ENCODE measurements around the gene GALNT4.
A peak's percentile ranks its signal among the peaks of the same experiment; 100 is the strongest.

GALNT4 gene

DNA sequence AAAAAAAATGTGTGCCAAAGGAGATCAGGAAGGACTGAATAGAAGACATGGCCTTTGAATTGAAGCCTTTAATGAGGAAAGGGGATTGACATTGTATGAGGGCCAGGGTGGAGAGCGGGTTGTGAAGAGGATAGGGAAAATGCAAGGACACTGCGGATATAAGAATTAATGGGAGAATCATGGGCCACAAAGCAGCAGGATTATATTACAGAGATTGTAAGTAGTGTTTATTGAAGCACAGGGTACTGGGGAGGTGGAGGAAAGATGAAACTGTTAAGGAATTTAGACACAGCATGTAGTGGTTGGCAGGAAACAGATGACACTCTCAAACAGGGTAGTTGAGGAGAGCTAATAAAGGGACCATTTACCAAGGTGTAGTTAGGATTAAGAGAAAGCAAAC is 17.6 kb upstream of the GALNT4 start:
- H3K4me3 ChIP-seq (ENCODE audit: low read depth, low read length), result no peak overlapping the region
- TF ChIP-seq, protein P1, sequence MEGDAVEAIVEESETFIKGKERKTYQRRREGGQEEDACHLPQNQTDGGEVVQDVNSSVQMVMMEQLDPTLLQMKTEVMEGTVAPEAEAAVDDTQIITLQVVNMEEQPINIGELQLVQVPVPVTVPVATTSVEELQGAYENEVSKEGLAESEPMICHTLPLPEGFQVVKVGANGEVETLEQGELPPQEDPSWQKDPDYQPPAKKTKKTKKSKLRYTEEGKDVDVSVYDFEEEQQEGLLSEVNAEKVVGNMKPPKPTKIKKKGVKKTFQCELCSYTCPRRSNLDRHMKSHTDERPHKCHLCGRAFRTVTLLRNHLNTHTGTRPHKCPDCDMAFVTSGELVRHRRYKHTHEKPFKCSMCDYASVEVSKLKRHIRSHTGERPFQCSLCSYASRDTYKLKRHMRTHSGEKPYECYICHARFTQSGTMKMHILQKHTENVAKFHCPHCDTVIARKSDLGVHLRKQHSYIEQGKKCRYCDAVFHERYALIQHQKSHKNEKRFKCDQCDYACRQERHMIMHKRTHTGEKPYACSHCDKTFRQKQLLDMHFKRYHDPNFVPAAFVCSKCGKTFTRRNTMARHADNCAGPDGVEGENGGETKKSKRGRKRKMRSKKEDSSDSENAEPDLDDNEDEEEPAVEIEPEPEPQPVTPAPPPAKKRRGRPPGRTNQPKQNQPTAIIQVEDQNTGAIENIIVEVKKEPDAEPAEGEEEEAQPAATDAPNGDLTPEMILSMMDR (IDR thresholded peaks at IDR 0.05; ENCODE audit: low read depth, low read length, missing control alignments), result no peak
- in situ Hi-C loops (cut with HindIII; ENCODE audit: low pct_ligation_motif_present, low sequenced_read_pairs), result no loop called here
- H3K36me3 ChIP-seq (replicated peaks), result no peaks in the 10 kb centered on the region
- no peak for DNase-seq
- no peak overlapping the region for H3K27ac ChIP-seq
- no peaks in the 10 kb centered on the region for H3K27me3 ChIP-seq (replicated peaks)

DNA sequence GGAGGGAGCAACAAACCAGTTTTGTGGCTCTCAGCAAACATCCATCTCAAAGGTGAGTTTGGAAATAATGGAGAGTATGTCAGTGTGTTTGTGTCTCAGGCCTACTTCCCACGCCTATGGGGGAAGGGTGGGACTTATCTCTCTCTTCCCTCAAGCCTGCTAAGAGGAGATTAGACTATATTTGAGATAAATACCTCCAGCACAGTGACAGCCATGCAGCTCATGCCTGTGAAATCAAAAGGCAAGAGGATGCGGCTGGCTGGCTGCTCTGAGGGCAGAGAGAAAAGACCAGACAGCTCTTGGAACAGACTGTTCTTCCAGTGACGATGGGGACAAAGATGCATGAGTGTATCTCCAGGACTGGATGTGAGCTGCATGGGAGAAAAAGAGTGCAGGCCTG is 16.0 kb upstream of the GALNT4 start:
- no peak overlapping the region for H3K4me3 ChIP-seq (ENCODE audit: low read depth, low read length)
- no peaks in the 10 kb centered on the region for H3K27me3 ChIP-seq (replicated peaks)
- DNase-seq, result no peak
- no peak overlapping the region for H3K27ac ChIP-seq
- in situ Hi-C loops (cut with HindIII; ENCODE audit: low pct_ligation_motif_present, low sequenced_read_pairs), result no loop called here
- H3K36me3 ChIP-seq (replicated peaks), result no peaks in the 10 kb centered on the region
- TF ChIP-seq, protein P1 (IDR thresholded peaks at IDR 0.05; ENCODE audit: low read depth, low read length, missing control alignments), result no peak

DNA sequence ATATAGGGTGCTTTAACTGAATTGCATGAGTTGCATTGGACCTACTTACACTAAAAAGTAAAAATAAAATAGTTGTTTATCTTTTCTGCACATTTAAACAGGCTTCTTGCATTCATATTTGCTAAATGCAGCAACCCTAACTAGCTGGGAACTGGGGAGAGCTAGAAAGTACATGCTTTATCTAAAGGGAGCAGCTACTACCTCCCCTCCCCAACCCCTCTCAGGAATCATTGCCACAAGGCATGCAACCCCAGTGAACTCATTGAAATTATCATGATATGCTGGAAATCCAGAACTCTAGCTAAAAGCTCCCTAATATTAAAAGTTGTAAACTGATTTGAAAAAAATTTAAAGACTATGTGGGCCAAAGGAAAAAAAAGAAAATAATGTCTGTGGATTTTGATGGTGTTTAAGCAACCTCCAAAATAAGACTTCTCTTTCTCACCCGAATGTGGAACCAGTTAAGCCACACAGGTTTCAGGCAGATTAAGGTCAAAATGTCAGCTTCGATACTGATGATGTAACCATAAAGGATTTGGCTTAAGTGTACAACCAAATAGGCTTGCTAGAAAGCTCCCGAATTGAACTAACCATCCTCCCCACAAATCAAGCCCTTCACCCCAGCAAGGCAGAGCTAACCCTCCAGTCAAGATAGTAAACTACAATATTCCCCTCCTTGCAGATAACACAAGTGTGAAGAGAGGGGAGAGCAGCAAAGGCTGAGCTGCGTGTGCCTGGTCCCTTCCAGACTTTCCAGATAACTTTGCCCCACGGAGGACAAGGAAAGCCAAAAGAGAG is 15.0 kb upstream of the GALNT4 start:
- DNase-seq, result no peak
- in situ Hi-C loops (cut with HindIII; ENCODE audit: low pct_ligation_motif_present, low sequenced_read_pairs), result no loop called here
- Histone ChIP-seq H3K36me3 (replicated peaks) (no peaks in the 10 kb centered on the region), H3K27ac (no peak overlapping the region), H3K4me3 (ENCODE audit: low read depth, low read length) (no peak overlapping the region), H3K27me3 (replicated peaks) (no peaks in the 10 kb centered on the region)
- TF ChIP-seq, protein P1 (IDR thresholded peaks at IDR 0.05; ENCODE audit: low read depth, low read length, missing control alignments), result no peak

DNA sequence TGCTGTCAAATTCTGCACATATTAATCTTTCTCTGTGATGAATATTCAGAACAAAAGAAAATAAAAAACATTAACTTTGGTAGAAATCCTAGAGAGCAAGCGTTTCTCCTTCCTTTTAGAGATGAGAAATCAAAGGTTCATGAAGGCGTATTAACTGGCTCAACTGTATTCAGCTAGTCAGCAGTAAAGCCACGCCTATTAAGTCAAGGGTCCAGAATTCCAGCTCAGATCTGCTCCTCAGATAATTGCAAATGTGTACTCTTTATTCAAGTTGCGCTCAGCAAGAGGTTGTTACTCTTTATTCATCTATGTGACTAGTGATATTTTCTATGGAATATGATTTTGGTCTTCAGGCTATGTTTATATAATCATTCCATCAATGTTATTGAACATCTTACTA is 14.3 kb upstream of the GALNT4 start:
- H3K4me3 ChIP-seq (ENCODE audit: low read depth, low read length), result no peak overlapping the region
- no peaks in the 10 kb centered on the region for H3K36me3 ChIP-seq (replicated peaks)
- no peak for DNase-seq
- no peak overlapping the region for H3K27ac ChIP-seq
- in situ Hi-C loops (cut with HindIII; ENCODE audit: low pct_ligation_motif_present, low sequenced_read_pairs), result no loop called here
- TF ChIP-seq, protein P1 (IDR thresholded peaks at IDR 0.05; ENCODE audit: low read depth, low read length, missing control alignments), result no peak
- no peaks in the 10 kb centered on the region for H3K27me3 ChIP-seq (replicated peaks)

DNA sequence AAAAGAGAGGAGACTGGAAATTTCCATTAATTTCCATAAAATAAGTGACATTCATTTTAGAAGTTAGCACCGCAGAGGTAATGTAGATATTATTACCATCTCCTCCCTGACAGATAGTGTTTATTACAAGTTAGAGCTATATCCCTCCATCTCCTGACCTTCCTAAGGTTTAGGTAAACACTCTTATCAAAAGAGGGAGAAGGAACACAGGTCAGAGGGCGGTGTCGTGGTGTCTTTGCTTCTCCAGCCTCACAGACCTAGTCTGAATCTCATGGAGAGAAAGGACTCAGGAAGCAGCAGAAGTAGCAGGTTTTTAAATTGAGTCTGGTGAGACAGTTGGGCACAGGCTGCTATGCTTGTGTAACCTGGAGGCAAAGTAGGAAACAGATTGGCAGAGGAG is 12.8 kb upstream of the GALNT4 start:
- no peak overlapping the region for H3K4me3 ChIP-seq (ENCODE audit: low read depth, low read length)
- no peaks in the 10 kb centered on the region for H3K36me3 ChIP-seq (replicated peaks)
- H3K27me3 ChIP-seq (replicated peaks), result no peaks in the 10 kb centered on the region
- no peak for DNase-seq
- H3K27ac ChIP-seq, result no peak overlapping the region
- in situ Hi-C loops (cut with HindIII; ENCODE audit: low pct_ligation_motif_present, low sequenced_read_pairs), result no loop called here
- TF ChIP-seq, protein P1 (IDR thresholded peaks at IDR 0.05; ENCODE audit: low read depth, low read length, missing control alignments), result no peak

DNA sequence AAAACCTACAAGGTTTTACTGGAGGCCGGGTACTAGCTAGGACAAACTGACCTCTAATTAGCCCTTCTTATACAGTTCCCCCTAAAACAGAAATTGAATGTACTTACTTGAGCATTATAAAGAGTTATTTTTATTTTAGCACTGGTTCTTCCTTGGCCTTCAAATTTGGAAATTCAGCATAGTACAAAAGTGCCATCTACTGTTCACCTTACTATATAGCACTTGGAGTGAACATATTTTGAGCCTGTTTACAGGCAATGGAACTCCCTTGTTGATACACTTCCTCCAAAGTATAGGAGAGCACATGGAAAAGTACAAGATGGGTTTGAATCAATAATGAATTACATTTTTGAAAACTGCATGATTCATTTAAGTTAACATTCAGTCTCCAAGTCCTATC is 5.1 kb upstream of the GALNT4 start:
- DNase-seq, result peak; percentile 18
- no peaks in the 10 kb centered on the region for H3K27me3 ChIP-seq (replicated peaks)
- no peak overlapping the region for H3K27ac ChIP-seq
- no peak overlapping the region for H3K4me3 ChIP-seq (ENCODE audit: low read depth, low read length)
- TF ChIP-seq, protein P1 (IDR thresholded peaks at IDR 0.05; ENCODE audit: low read depth, low read length, missing control alignments), result peak; percentile 53
- in situ Hi-C loops (cut with HindIII; ENCODE audit: low pct_ligation_motif_present, low sequenced_read_pairs), result no loop called here
- H3K36me3 ChIP-seq (replicated peaks), result no peaks in the 10 kb centered on the region
